PFSK-1 (cell line): Measurements from ENCODE around the gene SLC15A1.

Experiments used
- FOXP2 ChIP-seq: optimal IDR thresholded peaks from 2 replicates; pipeline ENCODE3; 2011; ENCODE audit warnings: borderline replicate concordance, control low read depth, inconsistent platforms; ENCODE audit not compliant: insufficient read depth; ENCODE audit errors: extremely low read length, extremely low read depth
- POLR2AphosphoS5 ChIP-seq: IDR thresholded peaks from 2 replicates; pipeline ENCODE4 v1.6.1; 2012; ENCODE audit warnings: low read depth, mild to moderate bottlenecking, control low read depth, low read length, moderate library complexity
- REST ChIP-seq, 2 experiments: IDR thresholded peaks; 2 replicates each; pipeline versions ENCODE4 v1.6.1 to v1.8.0; 2011 to 2012; ENCODE audit warnings: low read depth in 2 of 2, low read length in 2 of 2, control low read depth in 1 of 2, inconsistent platforms in 1 of 2, mild to moderate bottlenecking in 1 of 2, moderate library complexity in 1 of 2; ENCODE audit not compliant: insufficient read depth in 1 of 2
- SIN3A ChIP-seq: IDR thresholded peaks from 2 replicates; pipeline ENCODE4 v1.6.1; 2012; ENCODE audit warnings: mild to moderate bottlenecking, low read length, moderate library complexity, borderline replicate concordance; ENCODE audit not compliant: insufficient read depth
- TAF1 ChIP-seq: IDR thresholded peaks from 2 replicates; pipeline ENCODE4 v1.6.1; 2012; ENCODE audit warnings: low read length, control low read depth, borderline replicate concordance; ENCODE audit not compliant: insufficient read depth

SLC15A1 gene

GRCh38 chr13:98649861-98650260, 102.6 kb downstream of the SLC15A1 start:
- no peak for TF ChIP-seq TAF1
- TF ChIP-seq POLR2AphosphoS5: no peak
- TF ChIP-seq SIN3A: no peak
- no peak for TF ChIP-seq FOXP2
- no peak for TF ChIP-seq REST (IDR thresholded peaks at IDR 0.05; ENCODE audit: insufficient read depth in 1 of 2, low read depth in 2 of 2, low read length in 2 of 2)

GRCh38 chr13:98648686-98649085, 103.8 kb downstream of the SLC15A1 start:
- TF ChIP-seq TAF1 (no peak), REST (IDR thresholded peaks at IDR 0.05; ENCODE audit: insufficient read depth in 1 of 2, low read depth in 2 of 2, low read length in 2 of 2) (no peak), POLR2AphosphoS5 (no peak), FOXP2 (no peak), SIN3A (no peak)

GRCh38 chr13:98648141-98648540, 104.3 kb downstream of the SLC15A1 start:
- TF ChIP-seq SIN3A: no peak
- TF ChIP-seq FOXP2: no peak
- no peak for TF ChIP-seq POLR2AphosphoS5
- no peak for TF ChIP-seq TAF1
- TF ChIP-seq REST (IDR thresholded peaks at IDR 0.05; ENCODE audit: insufficient read depth in 1 of 2, low read depth in 2 of 2, low read length in 2 of 2): no peak

- TF ChIP-seq TAF1 (no peak), REST (IDR thresholded peaks at IDR 0.05; ENCODE audit: insufficient read depth in 1 of 2, low read depth in 2 of 2, low read length in 2 of 2) (no peak), POLR2AphosphoS5 (no peak), SIN3A (no peak), FOXP2 (no peak)
These were observed 105.4 kb downstream of the SLC15A1 start for GRCh38 chr13:98647121-98647520.

- TF ChIP-seq REST (IDR thresholded peaks at IDR 0.05; ENCODE audit: insufficient read depth in 1 of 2, low read depth in 2 of 2, low read length in 2 of 2): no peak
- TF ChIP-seq FOXP2: no peak
- no peak for TF ChIP-seq SIN3A
- TF ChIP-seq POLR2AphosphoS5: no peak
- no peak for TF ChIP-seq TAF1
These were observed 109.0 kb downstream of the SLC15A1 start for GRCh38 chr13:98643479-98643878.
